GM19372 (cell line): Measurements from ENCODE around the gene CTNNA3.
"Not testable (repeated sequence)": the region's sequence is repeated elsewhere in the genome, so short reads cannot be mapped to it uniquely, and the experiment has no call there.

Experiments
- ATAC-seq: cut with Tn5 transposase; IDR thresholded peaks from one replicate; pipeline ENCODE4 v1.9.1; 2021; ENCODE audit warnings: mild to moderate bottlenecking, low read depth, moderate library complexity; ENCODE audit not compliant: unreplicated experiment

CTNNA3 gene

GRCh38 chr10:67262675-67263074 is 433.3 kb downstream of the CTNNA3 start:
- no peak for ATAC-seq

GRCh38 chr10:67261300-67261797 is 434.6 kb downstream of the CTNNA3 start:
- ATAC-seq = no peak

- ATAC-seq = no peak
Observed at GRCh38 chr10:67259319-67259929, 436.6 kb downstream of the CTNNA3 start.

GRCh38 chr10:67257427-67258144 is 438.4 kb downstream of the CTNNA3 start:
- ATAC-seq = no peak

- ATAC-seq = no peak
Observed at GRCh38 chr10:67257018-67257417, 439.0 kb downstream of the CTNNA3 start.

- ATAC-seq = no peak
Observed at GRCh38 chr10:67250686-67251085, 445.3 kb downstream of the CTNNA3 start.

- no peak for ATAC-seq
Observed at GRCh38 chr10:67246066-67246555, 449.9 kb downstream of the CTNNA3 start.

GRCh38 chr10:67242528-67242927 is 453.5 kb downstream of the CTNNA3 start:
- no peak for ATAC-seq

GRCh38 chr10:67241451-67241850 is 454.5 kb downstream of the CTNNA3 start:
- no peak for ATAC-seq

GRCh38 chr10:67239864-67240497 is 456.0 kb downstream of the CTNNA3 start:
- no peak for ATAC-seq

- not testable (repeated sequence) for ATAC-seq
Observed at GRCh38 chr10:67230680-67231500, 465.1 kb downstream of the CTNNA3 start.

- no peak for ATAC-seq
Observed at GRCh38 chr10:67225226-67225625, 470.8 kb downstream of the CTNNA3 start.

GRCh38 chr10:67224553-67224952 is 471.4 kb downstream of the CTNNA3 start:
- no peak for ATAC-seq

GRCh38 chr10:67222934-67223333 is 473.1 kb downstream of the CTNNA3 start:
- no peak for ATAC-seq

GRCh38 chr10:67221939-67222494 is 474.0 kb downstream of the CTNNA3 start:
- ATAC-seq = no peak

- ATAC-seq = no peak
Observed at GRCh38 chr10:67211680-67212079, 484.3 kb downstream of the CTNNA3 start.

GRCh38 chr10:67207923-67208322 is 488.1 kb downstream of the CTNNA3 start:
- ATAC-seq = not testable (repeated sequence)

GRCh38 chr10:67200913-67201564 is 495.0 kb downstream of the CTNNA3 start:
- ATAC-seq = no peak

- ATAC-seq = no peak
Observed at GRCh38 chr10:67175354-67175753, 520.6 kb downstream of the CTNNA3 start.

- no peak for ATAC-seq
Observed at GRCh38 chr10:67173787-67174186, 522.2 kb downstream of the CTNNA3 start.
